Vagina (tissue), 2 donors: Measurements from ENCODE around the gene KCNMB2.

ENCODE experiments used
- CTCF ChIP-seq, 3 experiments: fragments of 450-650 bp in 2 of 3; fragments of 200-600 bp in 1 of 3; sonication (generic) in 1 of 3; IDR thresholded peaks; one replicate each; pipeline ENCODE4 v1.5.1; 2017 to 2019; ENCODE audit warnings: antibody characterized with exemption in 3 of 3, mild to moderate bottlenecking in 2 of 3, moderate library complexity in 2 of 3
- POLR2A ChIP-seq, 2 donors: fragments of 450-650 bp; IDR thresholded peaks; one replicate each; pipeline ENCODE4 v1.6.1; 2017; ENCODE audit warnings: antibody characterized with exemption in 2 of 2, mild to moderate bottlenecking in 2 of 2, moderate library complexity in 2 of 2

DNA sequence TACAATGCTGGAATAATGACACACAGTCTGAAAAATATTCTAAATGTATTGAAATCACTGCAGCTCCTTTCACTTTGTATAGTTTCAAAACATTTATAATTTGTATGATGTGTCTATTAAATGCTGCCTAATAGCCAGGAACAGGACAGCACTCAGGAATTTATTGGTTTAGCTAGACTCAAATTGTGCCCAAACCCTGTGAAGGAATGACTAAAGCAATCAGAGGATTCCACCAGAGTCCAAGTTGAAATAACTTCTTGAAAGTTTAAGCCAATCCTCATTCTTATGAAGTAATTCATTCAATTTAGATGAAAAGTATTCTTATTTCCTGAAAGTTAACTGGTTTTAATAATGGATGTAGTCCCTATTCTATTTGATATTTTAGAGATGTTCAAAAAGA is 268.4 kb downstream of the KCNMB2 start:
- no peak for TF ChIP-seq CTCF (IDR thresholded peaks at IDR 0.05)
- TF ChIP-seq POLR2A (IDR thresholded peaks at IDR 0.05) = no peak
